ENCODE measurements around the gene GALE.
"Not testable (repeated sequence)": the region's sequence is repeated elsewhere in the genome, so short reads cannot be mapped to it uniquely, and the experiment has no call there.

GALE gene

GRCh38 chr1:23800400-23801337 lies at the start of gene GALE:
Gene GALE, minus strand, starts transcription at chr1:23800754. Its CDS starts 1,747 bp downstream, at chr1:23799007.
- peak; percentile 97 for DNase-seq

GRCh38 chr1:23848673-23849616 lies 48.4 kb upstream of the GALE start:
- no peak for DNase-seq

DNA sequence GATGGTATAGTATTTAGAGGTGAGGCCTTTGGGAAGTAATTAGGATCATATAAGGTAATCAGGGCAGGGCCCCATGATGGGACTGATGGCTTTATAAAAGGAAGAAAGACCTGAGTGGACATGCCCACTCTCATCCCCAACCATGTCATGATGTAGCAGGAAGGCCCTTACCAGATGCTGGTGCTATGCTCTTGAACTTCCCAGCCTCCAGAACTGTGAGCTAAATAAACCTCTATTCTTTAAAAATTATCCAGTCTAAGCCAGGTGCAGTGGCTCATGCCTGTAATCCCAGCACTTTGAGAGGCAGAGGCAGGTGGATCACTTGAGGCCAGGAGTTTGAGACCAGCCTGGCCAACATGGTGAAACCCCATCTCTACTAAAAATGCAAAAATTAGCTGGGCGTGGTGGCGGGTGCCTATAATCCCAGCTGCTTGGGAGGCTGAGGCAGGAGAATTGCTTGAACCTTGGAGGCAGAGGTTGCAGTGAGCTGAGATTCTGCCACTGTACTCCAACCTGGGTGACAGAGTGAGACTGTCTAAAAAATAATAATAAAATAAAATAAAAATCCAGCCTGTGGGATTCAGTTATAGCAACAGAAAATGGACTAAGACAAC lies 47.0 kb upstream of the GALE start:
- not testable (repeated sequence) for DNase-seq

DNA sequence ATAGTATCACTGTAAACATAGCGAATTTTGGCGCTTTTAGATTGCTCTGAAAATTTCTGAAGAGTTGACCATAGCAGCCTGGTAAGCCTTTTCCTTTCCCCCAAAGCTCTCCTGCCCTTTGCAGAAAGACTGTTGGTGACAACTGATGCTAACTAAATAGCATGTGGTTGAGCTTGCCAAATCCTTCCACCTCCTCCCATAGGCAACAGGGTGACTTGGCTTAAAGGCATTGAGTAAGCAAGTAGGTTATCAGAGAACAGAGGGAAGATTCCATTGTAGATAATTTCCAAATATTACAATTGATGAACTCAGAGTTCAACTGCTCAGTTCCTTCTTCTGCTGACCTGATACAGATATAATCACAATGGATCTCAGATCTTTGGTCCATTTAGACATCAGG lies 44.6 kb upstream of the GALE start:
- no peak for DNase-seq

DNA sequence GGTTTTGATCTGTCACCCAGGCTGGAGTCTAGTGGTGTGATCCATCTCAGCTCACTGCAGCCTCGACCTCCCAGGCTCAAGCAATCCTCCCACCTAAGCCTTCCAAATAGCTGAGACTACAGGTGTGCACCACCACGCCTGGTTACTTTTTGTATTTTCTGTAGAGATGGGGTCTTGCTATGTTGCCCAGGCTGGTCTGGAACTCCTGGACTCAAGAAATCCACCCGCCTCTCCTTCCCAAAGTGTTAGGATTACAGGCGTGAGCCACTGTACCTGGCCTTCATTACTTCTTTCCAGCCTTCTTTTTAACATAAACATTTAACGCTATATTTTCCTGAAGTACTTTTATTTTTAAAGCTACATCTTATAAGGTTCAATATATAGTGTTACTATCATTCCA lies 43.1 kb upstream of the GALE start:
- no peak for DNase-seq

- DNase-seq, result peak; percentile 79
Measured at GRCh38 chr1:23838401-23838866, 37.9 kb upstream of the GALE start.

- no peak for DNase-seq
Measured at GRCh38 chr1:23837908-23838307, 37.4 kb upstream of the GALE start.

DNA sequence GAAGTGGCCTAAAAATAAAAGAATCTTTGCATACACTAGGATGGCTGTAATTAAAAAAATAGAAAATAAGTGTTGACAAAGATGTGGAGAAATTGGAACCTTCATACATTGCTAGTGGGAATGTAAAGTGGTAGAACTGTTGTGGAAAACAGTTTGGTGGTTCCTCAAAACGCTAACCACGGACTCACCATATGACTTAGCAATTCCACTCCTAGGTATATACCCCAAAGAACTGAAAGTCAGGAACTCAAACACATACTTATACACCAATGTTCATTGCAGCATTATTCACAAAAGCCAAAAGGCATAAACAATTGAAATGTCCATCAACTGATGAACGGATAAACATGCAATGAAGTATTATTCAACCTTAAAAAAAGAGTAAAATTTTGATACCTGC lies 35.5 kb upstream of the GALE start:
- DNase-seq, result no peak

- DNase-seq, result not testable (repeated sequence)
Measured at GRCh38 chr1:23834156-23834555, 33.6 kb upstream of the GALE start.

DNA sequence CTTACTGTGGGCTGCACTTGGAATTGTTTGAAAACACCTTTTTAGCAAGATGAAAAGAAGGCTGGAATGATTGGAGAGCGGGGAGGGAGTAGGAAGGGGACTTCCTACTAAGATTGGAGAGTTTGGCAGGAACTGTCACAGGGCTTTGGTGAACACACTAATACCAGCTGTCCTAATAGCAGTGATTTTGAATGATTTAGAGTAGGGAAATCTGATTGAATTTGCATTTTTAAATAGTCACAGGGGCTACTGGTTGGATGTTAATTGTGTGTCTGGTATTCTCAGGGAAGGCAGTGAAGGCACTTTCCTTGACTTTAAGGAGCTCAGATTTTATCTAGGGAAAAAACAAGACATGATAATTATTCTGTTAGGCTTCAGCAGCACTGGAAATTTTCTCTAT lies 27.2 kb upstream of the GALE start:
- DNase-seq, result no peak

DNA sequence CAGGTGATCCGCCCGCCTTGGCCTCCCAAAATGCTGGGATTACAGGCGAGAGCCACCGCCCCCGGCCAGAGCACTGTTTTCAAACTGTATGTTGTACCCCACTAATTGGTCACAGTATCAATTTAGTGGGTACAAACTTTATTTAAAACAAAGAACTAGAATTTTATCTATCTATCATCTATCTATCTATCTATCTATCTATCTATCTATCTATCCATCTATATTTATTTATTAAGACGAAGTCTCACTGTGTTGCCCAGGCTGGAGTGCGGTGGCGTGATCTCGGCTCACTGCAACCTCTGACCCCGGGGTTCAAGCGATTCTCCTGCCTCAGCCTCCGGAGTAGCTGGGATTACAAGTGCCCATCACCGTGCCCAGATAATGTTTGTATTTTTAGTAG lies 26.0 kb upstream of the GALE start:
- not testable (repeated sequence) for DNase-seq

DNA sequence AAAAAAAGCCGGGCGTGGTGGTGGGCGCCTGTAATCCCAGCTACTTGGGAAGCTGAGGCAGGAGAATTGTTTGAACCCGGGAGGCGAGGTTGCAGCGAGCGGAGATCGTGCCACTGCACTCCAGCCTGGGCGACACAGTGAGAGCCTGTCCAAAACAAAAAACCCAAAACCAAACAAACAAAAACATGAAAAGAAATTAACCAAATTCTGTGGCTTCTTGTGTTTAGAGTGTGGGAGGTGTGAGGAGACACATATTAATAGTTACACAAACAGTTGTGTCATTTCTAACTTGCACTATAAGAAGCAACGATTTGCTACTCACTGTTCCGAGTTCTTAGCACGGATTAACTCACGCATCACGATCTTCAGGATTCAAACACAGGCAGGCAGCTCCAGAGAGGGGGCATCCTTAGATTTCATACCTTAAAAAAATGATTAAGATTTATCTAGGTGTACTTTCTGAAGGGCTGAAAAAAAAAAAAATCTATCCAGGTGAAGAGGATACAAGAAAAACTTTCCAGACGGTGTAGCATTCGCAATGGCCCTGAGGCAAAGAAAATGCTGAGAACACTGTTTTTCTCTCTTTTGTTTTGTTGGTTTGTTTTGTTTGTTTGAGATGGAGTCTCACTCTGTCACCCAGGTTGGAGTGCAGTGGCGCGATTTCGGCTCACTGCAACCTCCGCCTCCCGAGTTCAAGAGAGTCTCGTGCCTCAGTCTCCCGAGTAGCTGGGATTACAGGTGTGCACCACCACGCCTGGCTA lies 25.4 kb upstream of the GALE start:
- DNase-seq, result no peak

GRCh38 chr1:23825076-23825761 lies 24.7 kb upstream of the GALE start, which contains the start of gene HMGCL:
Gene HMGCL, minus strand, starts transcription at chr1:23825429. Its CDS starts 14 bp downstream, at chr1:23825415.
- DNase-seq, result peak; percentile 88

DNA sequence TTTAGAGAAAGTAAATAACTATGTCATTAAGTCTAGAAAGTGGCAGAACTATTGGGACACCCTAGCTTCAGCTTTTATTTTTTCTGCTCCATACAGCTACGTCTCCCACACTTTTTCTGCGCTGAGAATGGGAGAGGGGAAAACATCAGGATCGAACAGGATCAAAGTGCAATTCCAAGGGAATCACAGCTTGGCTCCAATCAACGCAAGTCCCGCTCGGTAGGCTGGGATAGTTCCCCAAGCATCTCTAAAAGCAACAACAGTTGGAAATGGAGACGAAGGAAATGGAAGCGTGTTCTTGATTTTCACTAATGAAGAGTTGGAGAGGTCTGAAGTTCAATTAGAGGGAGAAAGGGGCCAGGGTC lies 24.1 kb upstream of the GALE start:
- no peak for DNase-seq

DNA sequence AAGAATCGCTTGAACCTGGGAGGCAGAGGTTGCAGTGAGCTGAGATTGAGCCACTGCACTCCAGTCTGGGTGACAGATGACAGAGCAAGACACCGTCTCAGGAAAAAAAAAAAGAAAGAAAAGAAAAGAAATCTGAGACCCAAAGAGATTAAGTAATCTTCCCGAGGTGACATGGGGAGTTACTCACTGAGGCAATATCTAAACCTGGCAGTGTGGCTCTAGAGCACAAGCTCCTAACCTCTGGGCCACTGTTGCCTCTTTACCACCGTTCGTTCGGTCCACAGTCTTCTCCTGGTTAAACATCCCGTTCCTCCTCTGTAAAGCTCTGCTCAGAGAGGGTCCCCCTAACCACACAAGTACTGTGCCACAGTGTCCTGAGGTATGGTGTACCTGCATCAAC lies 23.2 kb upstream of the GALE start:
- DNase-seq, result no peak

DNA sequence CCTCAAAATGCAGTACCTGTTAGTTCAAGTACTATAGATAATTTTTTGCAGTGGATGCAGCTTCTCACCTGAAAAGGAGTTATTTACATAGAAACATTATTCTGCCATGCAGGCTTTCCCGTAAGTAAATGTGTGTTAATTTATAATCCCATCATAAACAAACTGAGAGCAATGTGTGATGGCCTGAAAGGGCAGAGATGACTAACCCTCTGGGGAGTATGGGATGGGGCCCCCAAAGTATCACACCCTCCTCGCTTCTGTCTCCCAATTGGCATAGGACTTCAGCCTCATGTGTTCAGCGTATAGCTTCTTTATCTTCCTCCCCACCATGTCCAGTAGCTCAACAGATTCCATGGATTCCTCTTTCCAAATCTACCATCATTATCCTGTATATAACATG lies 17.1 kb upstream of the GALE start:
- no peak for DNase-seq

- no peak for DNase-seq
Measured at GRCh38 chr1:23816906-23817305, 16.4 kb upstream of the GALE start.

- DNase-seq, result no peak
Measured at GRCh38 chr1:23816361-23816760, 15.8 kb upstream of the GALE start.

- no peak for DNase-seq
Measured at GRCh38 chr1:23814016-23814415, 13.5 kb upstream of the GALE start.

GRCh38 chr1:23810818-23811540 lies 10.4 kb upstream of the GALE start:
- DNase-seq, result peak; percentile 71

GRCh38 chr1:23809751-23810171 lies 9.2 kb upstream of the GALE start:
- peak; percentile 87 for DNase-seq

Data from CD4-positive, alpha-beta T cell treated with Interleukin-15 for 1 hour (primary cell).